ENCODE data around the gene TM2D1.
"Not testable (repeated sequence)": the region's sequence is repeated elsewhere in the genome, so short reads cannot be mapped to it uniquely, and the experiment has no call there.

Gene TM2D1

DNA sequence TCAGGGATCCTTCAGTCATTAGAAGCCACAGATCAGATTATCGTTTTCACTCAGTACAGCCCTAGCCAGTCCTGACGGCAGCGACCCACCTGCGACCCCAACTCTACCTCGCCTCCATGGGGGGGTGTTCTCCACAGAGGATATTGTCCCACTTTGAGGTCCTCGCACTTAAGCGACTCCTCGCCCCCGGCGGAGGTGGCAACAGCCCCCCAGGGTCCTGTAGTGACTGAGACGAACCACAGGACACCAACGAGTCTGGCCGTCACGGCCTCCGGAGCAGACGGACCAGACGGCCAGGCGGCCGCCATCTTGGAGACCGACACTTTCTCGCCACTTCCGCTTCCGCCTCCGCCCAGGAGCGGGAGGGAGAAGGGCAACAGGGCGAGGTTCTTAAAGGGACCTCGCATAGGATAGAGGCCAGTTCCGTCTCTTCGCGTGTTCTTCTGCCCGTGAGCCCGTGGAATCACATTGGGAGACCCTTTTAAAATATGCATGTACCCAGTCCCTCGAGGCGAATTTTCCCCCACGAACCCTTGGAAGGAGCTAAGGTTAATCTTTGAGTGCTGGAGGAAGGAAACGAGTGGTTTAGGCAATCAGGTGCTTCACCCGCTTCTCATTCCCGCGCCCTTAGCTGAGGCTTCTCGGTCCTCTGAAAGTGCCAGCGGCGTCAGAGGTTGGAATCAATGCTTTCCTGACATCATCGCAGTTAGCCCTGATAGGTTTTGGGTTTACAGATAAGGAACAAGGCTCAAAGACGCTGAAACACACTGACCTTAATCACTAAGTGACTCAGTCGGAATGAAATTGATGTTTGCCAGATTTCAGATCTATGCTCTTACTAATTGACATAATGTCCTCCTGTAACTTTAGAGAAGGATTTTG lies at the start of gene TM2D1:
Gene TM2D1 (minus strand): TSS at position 329 of the 882 bp plus-strand sequence. CDS start 21 bp downstream, at position 308.
- DNase-seq (ENCODE audit: low read depth, low spot score): peak; percentile 95

- no peak for DNase-seq (ENCODE audit: low read depth, low spot score)
Observed at GRCh38 chr1:61770131-61770530, 45.2 kb upstream of the TM2D1 start.

GRCh38 chr1:61757950-61758349 lies 33.0 kb upstream of the TM2D1 start:
- DNase-seq (ENCODE audit: low read depth, low spot score): no peak

- no peak for DNase-seq (ENCODE audit: low read depth, low spot score)
Observed at GRCh38 chr1:61756773-61757172, 31.8 kb upstream of the TM2D1 start.

GRCh38 chr1:61754545-61754944 lies 29.6 kb upstream of the TM2D1 start:
- no peak for DNase-seq (ENCODE audit: low read depth, low spot score)

DNA sequence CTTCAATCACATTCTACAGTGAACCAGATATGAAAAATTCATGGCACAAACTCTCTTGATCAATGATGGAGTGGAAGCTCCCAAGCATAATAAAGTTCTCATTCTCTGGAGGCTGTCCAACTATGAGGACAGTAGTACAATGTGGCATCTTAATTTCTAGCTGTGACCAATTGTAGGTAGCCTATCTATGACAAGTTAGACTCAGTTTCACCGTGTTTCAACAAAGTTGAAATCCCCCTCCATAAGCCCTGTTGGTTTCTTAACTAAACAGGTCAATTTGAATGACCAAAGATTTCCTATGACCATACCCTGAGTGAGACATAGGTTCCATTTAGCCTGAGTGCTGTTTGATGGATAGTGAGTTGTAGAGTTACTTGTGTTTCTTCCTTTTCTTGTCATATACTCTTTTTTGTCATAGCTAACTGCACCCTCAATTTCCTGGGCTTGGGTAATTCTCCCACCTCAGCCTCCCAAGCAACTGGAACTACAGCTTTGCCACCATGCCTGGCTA lies 29.1 kb upstream of the TM2D1 start:
- DNase-seq (ENCODE audit: low read depth, low spot score): no peak

GRCh38 chr1:61752921-61753389 lies 28.0 kb upstream of the TM2D1 start:
- DNase-seq (ENCODE audit: low read depth, low spot score): no peak

GRCh38 chr1:61749574-61749973 lies 24.6 kb upstream of the TM2D1 start:
- no peak for DNase-seq (ENCODE audit: low read depth, low spot score)

DNA sequence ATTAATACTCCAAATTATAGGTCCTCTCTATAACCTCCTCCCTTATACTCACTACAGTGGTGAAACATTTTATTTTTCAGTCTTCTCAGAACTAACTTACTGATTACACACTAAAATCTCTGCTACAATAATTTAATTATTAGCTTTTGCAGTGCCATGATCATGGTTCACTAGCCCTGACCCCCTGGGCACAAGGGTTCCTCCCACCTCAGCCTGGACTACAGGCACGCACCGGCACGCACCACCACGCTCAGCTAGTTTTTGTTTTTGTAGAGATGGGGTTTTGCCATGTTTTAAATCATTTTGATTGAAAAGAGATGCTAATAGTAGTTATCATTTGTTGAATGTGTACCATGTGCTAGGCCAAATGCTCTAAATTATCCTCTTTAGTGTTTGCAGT lies 23.6 kb upstream of the TM2D1 start:
- no peak for DNase-seq (ENCODE audit: low read depth, low spot score)

GRCh38 chr1:61746813-61747212 lies 21.9 kb upstream of the TM2D1 start:
- no peak for DNase-seq (ENCODE audit: low read depth, low spot score)

DNA sequence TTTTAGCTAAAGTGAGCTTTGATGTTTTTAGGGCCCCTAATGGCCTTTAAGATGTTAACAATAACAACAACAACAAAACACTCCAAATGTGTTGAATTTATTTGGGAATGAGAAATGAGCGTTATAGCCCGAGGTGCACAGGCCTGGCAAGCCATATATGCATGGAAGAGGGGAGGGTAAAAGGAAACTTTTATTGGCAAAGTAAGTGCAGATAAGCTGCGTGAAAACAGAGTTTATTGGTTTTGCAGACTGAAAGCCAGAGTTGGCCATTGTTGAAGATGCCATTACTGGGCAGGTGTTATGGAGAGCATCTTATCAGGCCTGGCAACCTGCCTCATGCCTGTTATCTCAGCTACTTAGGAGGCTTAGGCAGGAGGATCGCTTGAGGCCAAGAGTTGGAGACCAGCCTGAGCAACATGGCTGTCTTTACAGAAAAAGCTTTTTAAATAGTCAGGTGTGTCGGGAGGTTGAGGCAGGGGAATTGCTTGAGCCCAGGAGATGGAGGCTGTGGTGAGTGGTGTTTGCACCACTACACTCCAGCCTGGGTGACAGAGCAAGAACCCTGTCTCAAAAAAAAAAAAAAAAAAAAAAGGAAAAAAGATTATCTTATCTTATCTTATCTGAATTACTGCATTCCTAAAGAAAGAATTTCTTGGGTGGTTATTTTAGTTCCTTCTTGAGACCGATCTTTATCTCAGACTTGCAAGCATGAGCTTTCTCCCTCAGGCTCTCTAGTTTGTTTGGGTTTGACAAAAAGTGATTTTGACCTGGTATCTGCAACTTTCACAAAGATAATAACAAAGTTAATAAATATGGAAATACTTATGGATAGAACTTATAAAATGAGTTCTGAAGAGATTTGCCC lies 19.0 kb upstream of the TM2D1 start:
- DNase-seq (ENCODE audit: low read depth, low spot score): peak; percentile 71

DNA sequence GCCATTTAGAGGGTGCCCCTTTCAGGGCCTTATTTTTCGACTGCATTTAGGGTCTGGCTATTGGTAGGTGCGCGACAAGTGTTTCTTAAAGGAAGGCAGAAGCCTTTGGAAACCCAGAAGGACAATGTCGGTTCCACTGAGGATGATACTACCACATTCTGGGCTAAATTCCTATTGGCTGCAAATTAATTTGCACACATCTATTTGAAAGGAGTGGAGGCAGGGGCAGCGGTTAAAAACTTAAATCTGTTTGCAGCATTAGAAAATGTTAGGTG lies 18.4 kb upstream of the TM2D1 start:
- no peak for DNase-seq (ENCODE audit: low read depth, low spot score)

GRCh38 chr1:61742620-61743430 lies 17.9 kb upstream of the TM2D1 start:
- DNase-seq (ENCODE audit: low read depth, low spot score): peak; percentile 87

DNA sequence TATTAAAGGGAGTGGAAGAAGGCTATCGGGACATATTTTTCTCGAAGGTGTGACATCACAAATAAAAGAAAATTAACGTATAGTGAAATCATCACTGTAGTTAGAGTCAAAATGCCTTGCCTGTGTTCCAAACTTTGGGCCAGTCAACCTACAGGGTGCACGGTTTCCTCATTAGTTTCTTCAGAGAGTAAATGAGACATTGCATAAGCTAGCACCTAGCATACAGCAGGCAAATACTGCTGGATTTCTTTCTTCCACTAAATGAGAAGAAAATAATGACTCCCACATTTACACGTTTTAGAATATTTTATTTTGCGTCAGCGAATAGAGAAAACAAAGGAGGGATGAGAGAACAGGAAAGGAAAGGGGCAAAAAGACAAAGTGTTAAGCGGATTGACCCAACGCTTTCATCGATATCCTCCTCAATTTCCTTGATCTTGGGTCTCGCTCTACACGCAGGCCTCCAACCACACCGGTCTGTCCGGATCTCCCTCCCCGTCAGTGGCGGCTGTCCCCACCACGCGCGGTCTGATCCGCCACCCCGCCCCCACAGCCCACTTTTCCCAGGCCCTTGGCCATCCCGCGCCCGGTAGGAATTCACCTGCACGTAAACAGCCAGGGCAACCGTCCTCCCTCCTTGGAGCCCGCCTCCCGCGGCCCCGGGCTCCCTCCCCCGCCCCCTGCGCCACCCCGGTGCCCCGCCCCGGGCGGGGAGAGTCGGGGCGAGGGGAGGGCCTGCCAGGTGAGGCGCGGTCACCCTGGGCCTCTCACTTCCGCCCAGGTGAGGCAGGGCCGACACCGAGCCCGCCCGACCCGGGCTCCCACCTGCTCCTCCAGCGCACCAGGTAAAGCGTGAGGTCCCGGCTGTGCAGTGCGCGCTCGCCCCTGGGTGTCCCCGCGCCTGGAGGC lies 17.0 kb upstream of the TM2D1 start, which contains the start of gene PATJ:
Gene PATJ (plus strand): TSS at position 770 of the 909 bp plus-strand sequence. CDS start 20,413 bp downstream, outside the sequence.
- DNase-seq (ENCODE audit: low read depth, low spot score): peak; percentile 67

DNA sequence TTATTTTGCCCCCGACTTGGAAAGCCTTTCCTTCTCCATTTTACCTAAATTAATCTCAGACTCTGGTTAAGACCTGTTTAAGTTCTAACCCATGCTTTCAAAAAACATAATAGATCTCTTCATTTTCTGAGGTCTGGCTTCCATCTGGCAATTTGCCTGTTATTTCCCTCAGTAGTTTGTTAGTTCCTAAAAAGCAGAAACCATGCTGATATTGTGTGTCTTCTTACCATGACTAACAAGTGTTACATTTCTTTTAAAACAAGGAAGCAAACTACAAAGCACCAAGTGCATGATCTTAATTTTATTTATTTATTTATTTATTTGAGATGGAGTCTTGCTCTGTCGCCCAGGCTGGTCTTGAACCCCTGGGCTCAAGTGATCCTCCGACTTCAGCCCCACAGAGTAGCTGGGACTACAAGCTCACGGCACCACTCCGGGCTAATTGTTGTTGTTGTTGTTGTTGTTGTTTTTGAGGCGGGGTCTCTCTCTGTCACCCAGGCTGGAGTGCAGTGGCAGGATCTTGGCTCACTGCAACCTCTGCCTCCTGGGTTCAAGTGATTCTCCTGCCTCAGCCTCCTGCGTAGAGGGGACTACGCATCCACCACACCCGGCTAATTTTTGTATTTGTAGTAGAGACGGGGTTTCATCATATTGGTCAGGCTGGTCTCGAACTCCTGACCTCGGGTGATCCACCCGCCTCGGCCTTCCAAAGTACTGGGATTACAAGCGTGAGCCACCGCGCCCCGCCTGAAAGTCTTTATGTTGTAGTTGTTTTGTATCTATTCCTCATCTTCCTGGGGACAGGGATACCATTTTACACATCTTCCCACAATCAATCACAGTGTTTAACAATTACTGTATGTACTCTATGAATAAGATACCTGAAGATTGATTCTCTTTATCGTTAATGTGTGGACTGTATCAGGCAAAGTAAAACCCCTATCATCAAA lies 16.1 kb upstream of the TM2D1 start:
- DNase-seq (ENCODE audit: low read depth, low spot score): no peak

DNA sequence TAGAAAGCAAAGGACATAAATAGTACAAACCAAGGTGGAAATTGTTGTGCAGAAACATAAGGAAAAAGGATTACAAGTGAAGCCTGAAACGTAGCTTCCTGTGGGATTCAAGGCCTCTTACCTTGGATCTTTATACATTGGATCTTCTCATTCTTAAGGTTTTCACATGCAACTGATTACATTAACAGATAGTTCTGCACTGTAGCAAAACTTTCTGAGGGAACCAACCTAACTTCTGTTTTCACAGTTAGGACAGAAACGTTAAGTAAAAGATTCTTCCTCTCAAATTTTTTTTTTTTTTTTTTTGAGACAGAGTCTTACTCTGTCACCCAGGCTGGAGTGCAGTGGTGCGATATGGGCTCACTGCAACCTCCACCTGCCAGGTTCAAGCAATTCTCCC lies 7.8 kb upstream of the TM2D1 start:
- no peak for DNase-seq (ENCODE audit: low read depth, low spot score)

GRCh38 chr1:61730679-61731078 lies 5.7 kb upstream of the TM2D1 start:
- DNase-seq (ENCODE audit: low read depth, low spot score): not testable (repeated sequence)

- DNase-seq (ENCODE audit: low read depth, low spot score): no peak
Observed at GRCh38 chr1:61727544-61727943, 2.6 kb upstream of the TM2D1 start.

GRCh38 chr1:61724506-61724812 lies 482 bp downstream of the TM2D1 start:
- no peak for DNase-seq (ENCODE audit: low read depth, low spot score)
